Heart left ventricle (tissue), 13 donors: ENCODE results near the gene RNF169.

Source experiments
- POLR2A ChIP-seq, 2 donors: fragments of 450-650 bp; IDR thresholded peaks; one replicate each; pipeline ENCODE4 v1.6.1; 2017; ENCODE audit warnings: antibody characterized with exemption in 2 of 2, mild to moderate bottlenecking in 2 of 2, moderate library complexity in 2 of 2
- TF ChIP-seq, protein P1 (sequence below), 12 donors: fragments of 200-600 bp; sonication (generic) in 4 of 12; IDR thresholded peaks; one replicate each; pipeline versions ENCODE4 v1.5.0 to v1.8.0; 2018 to 2022; ENCODE audit warnings: antibody characterized with exemption in 12 of 12, mild to moderate bottlenecking in 5 of 12
- donor health status: ischemic (EF 13 %, LVEDD 7.1; RV severe dilation, severe dysfunction).
- donor health status: DM: no; HTN: yes; CAD: no.
- donor health status: DM: no; HTN: no; CAD: no.
- donor health status: ischemic (EF 25% LVEDD 6.9; RV normal size, moderate dysfunction).
- donor health status: ischemic (EF 25% LVEDD 5.7; RV mildly dilated, moderate dysfunction).
- donor health status: ischemic (EF 35%, LVEDD 5.7; RV mildly dilated, moderate dysfunction).
- donor health status: nonischemic (EF 11% LVEDD 7.7; RV severe dilation, severe dysfunction).
- donor health status: DM: yes; HTN: yes; CAD: no.
- donor health status: PGD.
- donor health status: ischemic (EF 29% LVEDD 5.4; RV normal size, mild dysfunction).
- donor health status: nonischemic (EF 23%, LVEDD 6.1; RV moderate dilation, normal function).

DNA sequence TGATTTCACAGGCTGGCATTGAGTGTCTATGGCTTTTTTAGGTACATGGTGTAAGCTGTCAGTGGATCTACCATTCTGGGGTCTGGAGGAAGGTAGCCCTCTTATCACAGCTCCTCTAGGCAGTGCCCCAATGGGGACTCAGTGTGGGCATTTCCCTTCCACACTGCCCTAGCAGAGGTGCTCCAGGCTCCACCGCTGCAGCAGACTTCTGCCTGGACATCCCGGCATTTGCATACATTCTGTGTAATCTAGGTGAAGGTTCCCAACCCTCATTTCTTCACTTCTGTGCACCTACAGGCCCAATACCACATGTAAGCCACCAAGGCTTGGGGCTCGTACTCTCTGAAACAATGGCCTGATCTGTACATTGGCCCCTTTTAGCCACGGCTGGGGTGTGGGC is 78.3 kb downstream of the RNF169 start:
- TF ChIP-seq, protein P1, sequence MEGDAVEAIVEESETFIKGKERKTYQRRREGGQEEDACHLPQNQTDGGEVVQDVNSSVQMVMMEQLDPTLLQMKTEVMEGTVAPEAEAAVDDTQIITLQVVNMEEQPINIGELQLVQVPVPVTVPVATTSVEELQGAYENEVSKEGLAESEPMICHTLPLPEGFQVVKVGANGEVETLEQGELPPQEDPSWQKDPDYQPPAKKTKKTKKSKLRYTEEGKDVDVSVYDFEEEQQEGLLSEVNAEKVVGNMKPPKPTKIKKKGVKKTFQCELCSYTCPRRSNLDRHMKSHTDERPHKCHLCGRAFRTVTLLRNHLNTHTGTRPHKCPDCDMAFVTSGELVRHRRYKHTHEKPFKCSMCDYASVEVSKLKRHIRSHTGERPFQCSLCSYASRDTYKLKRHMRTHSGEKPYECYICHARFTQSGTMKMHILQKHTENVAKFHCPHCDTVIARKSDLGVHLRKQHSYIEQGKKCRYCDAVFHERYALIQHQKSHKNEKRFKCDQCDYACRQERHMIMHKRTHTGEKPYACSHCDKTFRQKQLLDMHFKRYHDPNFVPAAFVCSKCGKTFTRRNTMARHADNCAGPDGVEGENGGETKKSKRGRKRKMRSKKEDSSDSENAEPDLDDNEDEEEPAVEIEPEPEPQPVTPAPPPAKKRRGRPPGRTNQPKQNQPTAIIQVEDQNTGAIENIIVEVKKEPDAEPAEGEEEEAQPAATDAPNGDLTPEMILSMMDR (IDR thresholded peaks at IDR 0.05), result no peak
- no peak for TF ChIP-seq POLR2A (IDR thresholded peaks at IDR 0.05)
